Measurements from ENCODE around the gene SART3.
A peak's percentile ranks its signal among the peaks of the same experiment; 100 is the strongest.

SART3 gene

GRCh38 chr12:108589840-108590229, 28.9 kb upstream of the SART3 start:
- DNase-seq (ENCODE audit: low read depth in 2 of 2), result no peak
- TF ChIP-seq CTCF (IDR thresholded peaks at IDR 0.05; ENCODE audit: low read depth, low read length), result no peak
- no peak overlapping the region for H3K4me3 ChIP-seq (replicated peaks in 1 of 2; ENCODE audit: low read depth in 2 of 2, low read length in 2 of 2)

GRCh38 chr12:108589028-108589839, 28.3 kb upstream of the SART3 start:
- no peak for TF ChIP-seq CTCF (IDR thresholded peaks at IDR 0.05; ENCODE audit: low read depth, low read length)
- no peak overlapping the region for H3K4me3 ChIP-seq (replicated peaks in 1 of 2; ENCODE audit: low read depth in 2 of 2, low read length in 2 of 2)
- peak in 1 of 2 donors; percentile 55 for DNase-seq (ENCODE audit: low read depth in 2 of 2)

GRCh38 chr12:108587826-108588225, 26.9 kb upstream of the SART3 start:
- TF ChIP-seq CTCF (IDR thresholded peaks at IDR 0.05; ENCODE audit: low read depth, low read length), result no peak
- DNase-seq (ENCODE audit: low read depth in 2 of 2), result no peak
- no peak overlapping the region for H3K4me3 ChIP-seq (replicated peaks in 1 of 2; ENCODE audit: low read depth in 2 of 2, low read length in 2 of 2)

GRCh38 chr12:108586306-108586705, 25.3 kb upstream of the SART3 start:
- DNase-seq (ENCODE audit: low read depth in 2 of 2), result no peak
- no peak for TF ChIP-seq CTCF (IDR thresholded peaks at IDR 0.05; ENCODE audit: low read depth, low read length)
- H3K4me3 ChIP-seq (replicated peaks in 1 of 2; ENCODE audit: low read depth in 2 of 2, low read length in 2 of 2), result no peak overlapping the region

GRCh38 chr12:108585864-108586263, 24.9 kb upstream of the SART3 start:
- H3K4me3 ChIP-seq (replicated peaks in 1 of 2; ENCODE audit: low read depth in 2 of 2, low read length in 2 of 2), result no peak overlapping the region
- no peak for DNase-seq (ENCODE audit: low read depth in 2 of 2)
- no peak for TF ChIP-seq CTCF (IDR thresholded peaks at IDR 0.05; ENCODE audit: low read depth, low read length)

GRCh38 chr12:108584456-108585065, 23.6 kb upstream of the SART3 start:
- TF ChIP-seq CTCF (IDR thresholded peaks at IDR 0.05; ENCODE audit: low read depth, low read length), result no peak
- no peak for DNase-seq (ENCODE audit: low read depth in 2 of 2)
- H3K4me3 ChIP-seq (replicated peaks in 1 of 2; ENCODE audit: low read depth in 2 of 2, low read length in 2 of 2), result no peak overlapping the region

Data from cardiac fibroblast (primary cell).